Limb (tissue), 2 donors: ENCODE measurements around the gene NCOA5.

ENCODE experiments used
- DNase-seq, 2 donors: peaks; one replicate each; pipeline ENCODE4 v3.0.0-alpha.2; 2016; ENCODE audit errors: extremely low spot score in 2 of 2

Gene NCOA5

DNA sequence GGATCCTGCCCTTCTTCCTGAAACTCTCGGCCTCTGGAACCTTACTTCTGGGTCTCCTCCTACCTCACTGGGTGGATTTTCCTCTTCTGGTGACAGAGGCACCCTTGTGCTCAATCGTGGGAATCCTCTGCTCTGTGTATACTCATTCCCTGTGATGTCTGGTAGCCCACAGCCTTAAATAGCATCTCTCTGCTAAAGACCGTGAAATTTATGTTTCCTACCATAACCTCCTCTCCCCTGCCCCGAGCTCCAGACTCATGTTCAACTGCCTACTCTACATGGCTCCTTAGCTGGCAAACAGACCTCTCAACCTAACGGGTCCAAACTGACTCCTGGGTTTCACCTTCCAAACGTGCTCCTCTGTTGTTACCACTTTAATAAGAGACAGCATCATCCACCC is 71.2 kb downstream of the NCOA5 start:
- no peak for DNase-seq

- DNase-seq = no peak
Observed at GRCh38 chr20:46018112-46018511, 71.7 kb downstream of the NCOA5 start.

DNA sequence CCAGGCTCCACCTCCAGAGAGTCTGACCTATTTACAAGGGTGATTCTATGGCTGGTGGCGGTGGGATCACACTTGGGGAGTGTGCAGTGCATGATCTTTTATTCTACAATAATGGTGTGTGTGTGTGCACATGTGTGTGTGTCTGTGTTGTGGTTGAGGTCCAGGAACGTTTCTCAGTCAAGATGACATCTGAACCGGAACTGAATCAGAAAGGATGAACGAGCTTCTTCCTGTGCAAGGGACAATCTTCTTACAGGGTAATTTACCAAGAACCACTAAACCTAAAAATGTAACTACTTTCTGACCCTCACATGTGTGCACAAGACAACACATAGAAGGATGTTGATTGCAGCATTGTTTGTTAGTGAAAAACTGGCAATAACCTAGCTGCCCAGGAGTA is 72.5 kb downstream of the NCOA5 start:
- DNase-seq = no peak

- no peak for DNase-seq
Observed at GRCh38 chr20:46014517-46015396, 75.0 kb downstream of the NCOA5 start.

GRCh38 chr20:46013829-46014516 is 75.8 kb downstream of the NCOA5 start:
- DNase-seq = peak in 1 of 2 donors; percentile 73

DNA sequence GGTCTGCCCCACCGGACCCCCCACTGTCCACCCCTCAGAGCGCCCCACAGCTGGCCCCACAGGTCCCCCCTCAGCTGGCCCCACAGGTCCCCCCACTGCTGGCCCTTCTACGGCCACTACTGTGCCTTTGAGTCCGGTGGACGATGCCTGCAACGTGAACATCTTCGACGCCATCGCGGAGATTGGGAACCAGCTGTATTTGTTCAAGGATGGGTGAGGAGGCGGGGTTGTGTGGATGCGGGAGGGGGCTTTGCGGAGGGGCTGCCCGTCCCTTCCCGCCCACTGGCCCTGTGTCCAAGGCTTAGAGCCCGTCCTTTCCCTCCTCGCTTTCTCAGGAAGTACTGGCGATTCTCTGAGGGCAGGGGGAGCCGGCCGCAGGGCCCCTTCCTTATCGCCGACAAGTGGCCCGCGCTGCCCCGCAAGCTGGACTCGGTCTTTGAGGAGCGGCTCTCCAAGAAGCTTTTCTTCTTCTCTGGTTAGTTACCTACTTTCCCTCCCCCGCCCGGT is 76.4 kb downstream of the NCOA5 start:
- DNase-seq = no peak

DNA sequence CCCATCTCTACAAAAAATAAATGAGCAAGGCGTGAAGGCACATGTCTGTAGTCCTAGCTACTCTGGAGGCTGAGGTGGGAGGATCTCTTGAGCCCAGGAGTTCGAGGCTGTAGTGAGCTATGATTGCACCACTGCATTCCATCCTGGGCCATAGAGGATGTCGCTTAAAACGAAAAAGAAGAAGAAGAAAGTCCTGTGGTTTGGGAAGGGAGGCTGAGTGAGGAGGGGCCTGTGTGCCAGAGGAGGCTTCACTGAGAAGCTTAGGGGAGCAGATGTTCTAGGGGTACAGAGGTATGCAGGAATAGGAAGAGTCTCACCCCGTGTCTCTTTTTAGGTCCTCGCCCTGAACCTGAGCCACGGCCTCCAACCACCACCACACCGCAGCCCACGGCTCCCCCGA is 76.8 kb downstream of the NCOA5 start:
- no peak for DNase-seq

DNA sequence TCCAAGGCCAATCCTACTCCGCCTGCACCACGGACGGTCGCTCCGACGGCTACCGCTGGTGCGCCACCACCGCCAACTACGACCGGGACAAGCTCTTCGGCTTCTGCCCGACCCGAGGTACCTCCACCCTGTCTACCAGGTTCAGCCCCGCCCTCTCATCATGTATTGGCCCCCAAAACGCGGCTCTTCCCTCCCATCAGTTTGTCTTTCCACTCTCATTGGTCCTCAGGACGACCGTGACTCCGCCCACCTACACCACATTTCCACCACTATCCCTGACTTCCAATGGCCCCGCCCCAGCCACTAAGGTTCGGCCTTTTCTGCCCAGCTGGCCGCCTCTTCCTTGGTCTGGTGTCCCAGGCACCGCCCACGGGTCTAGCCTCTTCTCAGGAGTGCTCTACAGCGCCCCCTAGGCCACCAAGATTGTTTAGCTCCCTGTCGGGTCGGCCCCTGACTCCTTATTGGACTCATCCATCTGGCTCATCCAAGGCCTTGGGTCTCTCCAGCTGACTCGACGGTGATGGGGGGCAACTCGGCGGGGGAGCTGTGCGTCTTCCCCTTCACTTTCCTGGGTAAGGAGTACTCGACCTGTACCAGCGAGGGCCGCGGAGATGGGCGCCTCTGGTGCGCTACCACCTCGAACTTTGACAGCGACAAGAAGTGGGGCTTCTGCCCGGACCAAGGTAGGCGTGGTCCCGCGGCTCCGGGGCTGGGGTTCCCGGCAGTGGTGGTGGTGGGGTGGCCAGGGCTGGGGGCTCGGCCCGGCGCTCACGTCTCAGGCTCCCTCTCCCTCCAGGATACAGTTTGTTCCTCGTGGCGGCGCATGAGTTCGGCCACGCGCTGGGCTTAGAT is 77.9 kb downstream of the NCOA5 start:
- DNase-seq = peak in 1 of 2 donors; percentile 49
